T follicular helper cell (primary cell): ENCODE data around the gene FRMD3.

ENCODE experiments used
- DNase-seq: peaks from one replicate; pipeline ENCODE4 v3.0.0-alpha.2; 2020; ENCODE audit warnings: low read depth

Gene FRMD3

GRCh38 chr9:83473488-83473971 is 64.7 kb downstream of the FRMD3 start:
- DNase-seq, result no peak

GRCh38 chr9:83472764-83473163 is 65.4 kb downstream of the FRMD3 start:
- DNase-seq, result no peak

DNA sequence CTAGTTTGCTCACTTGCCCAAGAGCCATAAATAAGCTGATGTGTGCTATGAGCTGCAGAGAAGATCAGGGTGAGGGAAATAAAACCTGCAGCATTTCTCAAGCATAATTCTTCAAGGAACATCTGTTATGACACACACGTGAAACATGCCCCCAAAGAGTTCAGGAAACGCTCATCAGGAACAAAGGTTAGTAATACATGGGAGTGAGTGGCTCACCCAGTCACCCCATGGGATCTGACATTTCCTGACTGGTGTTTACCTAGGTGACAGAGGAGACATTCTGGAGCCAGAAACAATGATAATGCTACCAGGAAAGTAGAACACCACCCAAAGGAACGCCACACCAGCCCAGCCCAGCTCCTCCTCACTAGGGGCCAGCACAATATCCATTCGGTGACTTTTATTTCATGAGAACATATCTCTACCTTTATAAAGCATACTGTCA is 66.0 kb downstream of the FRMD3 start:
- no peak for DNase-seq

DNA sequence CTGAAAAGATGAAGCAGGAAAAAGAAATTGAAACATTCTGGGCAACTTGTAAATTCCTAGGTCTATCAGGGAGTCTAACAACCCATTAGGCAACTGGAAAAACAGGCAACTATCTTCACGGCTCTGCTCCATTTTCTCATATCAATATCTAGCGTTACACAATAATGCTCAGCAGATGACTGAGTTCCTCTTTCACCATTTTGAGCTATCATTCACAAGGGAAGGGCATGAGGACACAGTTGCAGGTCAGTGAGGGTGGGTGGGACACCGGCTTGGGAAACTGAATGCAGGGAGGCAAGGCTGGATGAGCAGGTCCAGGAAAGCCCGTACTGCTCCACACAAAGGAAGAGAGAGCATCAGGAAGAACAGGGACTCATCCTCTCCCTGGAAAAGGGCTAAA is 67.0 kb downstream of the FRMD3 start:
- DNase-seq, result no peak

DNA sequence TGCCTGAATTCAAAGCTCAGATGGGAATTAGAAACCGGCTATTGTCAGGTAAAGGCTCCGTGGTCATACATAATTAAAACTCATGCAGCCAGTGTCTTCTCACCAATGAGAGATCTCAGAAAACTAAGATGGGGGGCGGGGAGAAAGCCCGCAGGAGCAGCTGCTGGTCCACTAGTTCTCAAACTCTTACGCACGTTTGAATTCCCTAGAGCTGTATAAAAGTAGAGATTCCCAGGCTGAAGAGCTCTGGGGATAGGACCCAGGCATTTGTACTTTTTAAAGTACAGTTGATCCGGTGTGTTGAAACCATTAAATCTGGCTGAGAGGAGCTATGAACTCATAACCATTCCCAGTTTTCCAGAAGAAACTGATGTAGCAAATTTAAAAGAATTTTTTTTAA is 68.5 kb downstream of the FRMD3 start:
- DNase-seq, result no peak

DNA sequence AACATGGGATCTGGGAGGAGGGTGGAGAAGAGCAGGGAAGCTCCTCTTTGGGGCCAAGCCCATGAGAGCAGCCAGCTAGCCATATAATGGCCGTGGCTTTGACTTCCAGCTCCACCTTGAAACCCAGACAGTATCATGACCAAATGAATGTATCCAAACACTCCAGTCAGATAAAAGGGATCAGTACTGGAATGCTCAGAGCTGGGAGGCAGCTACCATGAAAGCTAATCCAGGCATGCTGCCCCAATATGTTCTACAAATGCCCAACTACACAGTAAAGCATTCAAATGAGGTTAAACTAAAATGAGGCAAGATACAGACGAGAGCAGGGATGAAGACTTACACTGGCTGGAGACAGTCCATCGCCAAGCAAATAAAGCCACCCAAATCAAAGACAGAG is 69.4 kb downstream of the FRMD3 start:
- no peak for DNase-seq

GRCh38 chr9:83466877-83467276 is 71.3 kb downstream of the FRMD3 start:
- DNase-seq, result no peak

DNA sequence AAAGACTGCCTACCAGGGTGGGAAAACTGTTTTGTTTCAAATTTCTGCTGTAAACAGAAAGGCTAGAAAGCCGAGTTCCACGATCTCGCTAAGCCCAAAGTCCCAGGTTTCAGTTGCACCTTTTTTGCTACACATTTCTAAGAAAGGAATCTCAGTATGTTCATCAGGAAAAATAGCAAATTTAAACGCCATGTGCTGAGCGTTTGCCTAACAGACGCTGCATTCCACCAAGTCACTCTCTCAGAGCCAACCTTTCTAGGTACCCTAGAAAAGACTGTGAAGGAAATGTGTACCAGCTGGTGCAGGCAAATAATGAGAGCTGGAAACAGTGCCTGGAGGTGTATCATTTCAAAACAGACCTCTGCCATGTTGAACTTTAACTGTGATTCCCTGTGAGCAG is 71.8 kb downstream of the FRMD3 start:
- no peak for DNase-seq

GRCh38 chr9:83459830-83460229 is 78.4 kb downstream of the FRMD3 start:
- DNase-seq, result no peak

GRCh38 chr9:83458530-83458929 is 79.7 kb downstream of the FRMD3 start:
- no peak for DNase-seq

DNA sequence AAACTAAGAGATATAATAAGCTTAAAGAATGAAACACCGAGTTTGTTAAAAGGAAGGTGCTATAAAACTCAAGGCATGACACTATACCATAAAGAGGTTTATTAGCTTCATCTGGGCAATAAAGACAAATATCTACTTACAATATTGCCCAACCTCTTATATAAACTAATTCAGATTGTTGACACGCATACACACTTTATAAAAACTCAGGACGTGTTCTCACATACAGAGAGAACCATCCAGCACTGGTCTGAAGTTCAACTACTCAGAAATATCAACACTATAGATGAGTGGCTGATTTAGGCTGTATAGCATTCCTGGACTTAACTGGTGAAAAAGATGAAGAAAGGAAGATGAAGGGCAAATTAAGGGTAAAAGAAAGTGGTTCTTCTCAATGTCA is 81.2 kb downstream of the FRMD3 start:
- DNase-seq, result no peak

- no peak for DNase-seq
Observed at GRCh38 chr9:83456226-83456625, 82.0 kb downstream of the FRMD3 start.

DNA sequence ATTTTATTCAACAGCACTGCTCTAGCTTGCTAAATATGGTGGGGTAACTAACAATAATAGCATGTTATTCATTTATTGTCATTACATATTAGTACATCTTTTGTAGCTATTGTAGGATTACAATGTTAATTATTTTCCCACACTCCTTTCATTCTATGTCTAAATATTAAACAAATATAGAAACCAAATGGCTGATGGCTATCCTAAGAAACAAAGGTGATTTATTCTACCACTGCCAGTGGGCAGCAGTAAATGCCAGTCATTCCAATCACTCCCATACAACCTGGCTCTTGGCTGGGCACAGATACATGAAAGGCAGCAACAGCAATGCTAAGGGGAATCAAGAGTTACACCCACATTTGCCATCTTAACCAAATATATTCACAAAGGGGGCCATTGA is 84.1 kb downstream of the FRMD3 start:
- no peak for DNase-seq

DNA sequence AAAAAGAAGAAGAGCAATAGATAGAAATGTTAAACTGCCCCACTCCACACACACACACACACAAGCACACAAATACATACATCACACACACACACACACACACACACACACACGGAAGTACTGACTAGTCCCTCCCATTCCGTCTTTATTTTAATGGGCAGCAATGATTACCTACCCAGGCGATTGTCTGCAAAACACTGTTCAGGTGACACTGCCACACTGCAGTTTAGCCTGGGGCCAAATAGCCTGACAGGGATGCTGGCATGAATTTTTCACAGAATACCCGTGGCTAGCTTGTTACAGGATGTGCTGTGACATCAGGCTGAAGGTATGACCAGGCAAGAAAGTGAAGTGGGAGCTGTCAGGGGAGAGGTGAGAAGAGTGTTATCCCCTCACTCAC is 86.9 kb downstream of the FRMD3 start:
- no peak for DNase-seq

DNA sequence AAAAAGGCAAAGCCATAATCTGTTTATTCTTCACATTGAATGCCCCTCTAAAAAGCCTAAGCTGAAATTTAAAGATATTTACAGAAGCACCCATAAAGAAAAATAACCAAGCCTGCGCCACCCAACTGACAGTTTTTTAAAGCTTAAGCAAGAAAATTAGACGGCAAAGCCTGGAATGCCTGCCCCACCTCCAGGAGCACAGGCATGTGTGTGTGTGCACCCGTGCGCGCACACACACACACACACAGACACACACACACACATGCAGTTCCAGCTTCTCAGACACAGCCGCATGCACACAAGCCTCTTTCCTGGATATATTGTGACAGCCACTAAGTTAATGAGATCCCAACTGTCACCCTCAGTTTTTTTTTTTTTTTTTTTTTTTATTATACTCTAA is 88.2 kb downstream of the FRMD3 start:
- DNase-seq, result no peak

DNA sequence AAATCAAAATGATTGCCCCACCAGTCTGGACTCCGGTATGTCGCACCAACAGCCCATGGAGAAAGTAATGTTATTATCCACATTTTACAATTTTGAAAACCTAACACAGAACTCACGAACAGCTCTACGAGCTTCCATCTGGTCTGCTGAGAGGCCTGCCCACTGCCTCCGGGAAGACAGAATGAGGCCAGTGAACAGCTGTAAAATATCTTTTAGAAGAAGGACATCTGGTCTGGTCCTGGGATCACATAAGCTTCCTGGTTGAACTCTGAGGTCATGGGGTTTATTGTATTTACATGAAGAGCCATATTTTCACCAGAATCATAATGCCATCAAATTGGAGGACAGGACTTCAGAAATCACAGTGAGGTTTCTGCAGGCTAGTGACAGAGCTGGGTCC is 89.0 kb downstream of the FRMD3 start:
- DNase-seq, result no peak

GRCh38 chr9:83448626-83449025 is 89.6 kb downstream of the FRMD3 start:
- DNase-seq, result no peak

- no peak for DNase-seq
Observed at GRCh38 chr9:83447351-83447750, 90.8 kb downstream of the FRMD3 start.

GRCh38 chr9:83445703-83446265 is 92.4 kb downstream of the FRMD3 start:
- no peak for DNase-seq

- DNase-seq, result no peak
Observed at GRCh38 chr9:83444110-83444509, 94.1 kb downstream of the FRMD3 start.

DNA sequence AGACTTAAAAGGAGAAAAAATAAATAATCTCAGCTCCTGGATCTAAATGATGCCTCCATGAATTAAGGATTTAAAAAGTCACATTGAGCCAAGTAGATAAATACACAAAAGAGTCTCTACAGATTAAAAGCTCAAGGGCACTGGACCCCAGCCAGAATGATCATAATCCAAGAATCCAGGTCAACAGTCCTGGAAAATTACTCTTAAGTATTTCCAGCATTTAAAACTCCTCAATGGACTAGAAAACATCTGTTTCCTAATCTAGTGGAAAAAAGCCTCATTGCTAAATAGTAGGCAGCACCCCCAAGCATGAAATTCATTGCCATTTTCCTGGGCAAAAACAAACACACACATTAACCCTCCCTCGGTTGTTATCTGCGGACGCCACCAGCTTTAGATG is 96.8 kb downstream of the FRMD3 start:
- DNase-seq, result no peak

DNA sequence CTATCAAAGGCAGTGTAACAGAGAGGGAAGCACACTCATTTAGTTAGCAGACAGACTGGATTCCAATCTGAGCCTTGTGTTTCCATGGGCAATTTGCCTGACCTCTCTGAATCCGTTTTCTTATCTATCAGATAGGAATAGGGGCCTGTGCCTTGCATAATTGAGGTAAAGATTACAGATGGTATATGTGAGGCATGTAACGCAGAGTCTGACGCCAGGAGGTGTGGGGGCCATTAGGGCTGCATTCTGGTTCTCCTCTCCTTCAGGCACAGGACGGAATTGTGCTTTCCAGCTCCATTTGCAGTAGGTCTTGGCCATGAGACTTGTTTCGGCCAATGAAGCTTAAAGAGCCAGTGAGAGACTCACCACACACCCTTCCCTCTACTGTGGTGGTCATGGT is 97.6 kb downstream of the FRMD3 start:
- no peak for DNase-seq

- no peak for DNase-seq
Observed at GRCh38 chr9:83435301-83435700, 102.9 kb downstream of the FRMD3 start.

GRCh38 chr9:83434254-83434653 is 103.9 kb downstream of the FRMD3 start:
- DNase-seq, result no peak

GRCh38 chr9:83433846-83434245 is 104.4 kb downstream of the FRMD3 start:
- DNase-seq, result no peak
